ENCODE data around the gene OR56A4.
A peak's percentile ranks its signal among the peaks of the same experiment; 100 is the strongest.

The OR56A4 gene

GRCh38 chr11:5992604-5993251 is 14.0 kb downstream of the OR56A4 start:
- no peak overlapping the region for H3K4me3 ChIP-seq (replicated peaks in 1 of 2; ENCODE audit: low read depth in 2 of 2, low read length in 2 of 2)
- DNase-seq (ENCODE audit: low read depth in 2 of 2) = peak; percentile 16 to 23
- TF ChIP-seq, protein P1, sequence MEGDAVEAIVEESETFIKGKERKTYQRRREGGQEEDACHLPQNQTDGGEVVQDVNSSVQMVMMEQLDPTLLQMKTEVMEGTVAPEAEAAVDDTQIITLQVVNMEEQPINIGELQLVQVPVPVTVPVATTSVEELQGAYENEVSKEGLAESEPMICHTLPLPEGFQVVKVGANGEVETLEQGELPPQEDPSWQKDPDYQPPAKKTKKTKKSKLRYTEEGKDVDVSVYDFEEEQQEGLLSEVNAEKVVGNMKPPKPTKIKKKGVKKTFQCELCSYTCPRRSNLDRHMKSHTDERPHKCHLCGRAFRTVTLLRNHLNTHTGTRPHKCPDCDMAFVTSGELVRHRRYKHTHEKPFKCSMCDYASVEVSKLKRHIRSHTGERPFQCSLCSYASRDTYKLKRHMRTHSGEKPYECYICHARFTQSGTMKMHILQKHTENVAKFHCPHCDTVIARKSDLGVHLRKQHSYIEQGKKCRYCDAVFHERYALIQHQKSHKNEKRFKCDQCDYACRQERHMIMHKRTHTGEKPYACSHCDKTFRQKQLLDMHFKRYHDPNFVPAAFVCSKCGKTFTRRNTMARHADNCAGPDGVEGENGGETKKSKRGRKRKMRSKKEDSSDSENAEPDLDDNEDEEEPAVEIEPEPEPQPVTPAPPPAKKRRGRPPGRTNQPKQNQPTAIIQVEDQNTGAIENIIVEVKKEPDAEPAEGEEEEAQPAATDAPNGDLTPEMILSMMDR (IDR thresholded peaks at IDR 0.05; ENCODE audit: low read depth, low read length) = peak; percentile 46

GRCh38 chr11:5992150-5992549 is 14.6 kb downstream of the OR56A4 start:
- TF ChIP-seq, protein P1 (IDR thresholded peaks at IDR 0.05; ENCODE audit: low read depth, low read length) = no peak
- DNase-seq (ENCODE audit: low read depth in 2 of 2) = peak in 1 of 2 donors; percentile 23
- no peak overlapping the region for H3K4me3 ChIP-seq (replicated peaks in 1 of 2; ENCODE audit: low read depth in 2 of 2, low read length in 2 of 2)

DNA sequence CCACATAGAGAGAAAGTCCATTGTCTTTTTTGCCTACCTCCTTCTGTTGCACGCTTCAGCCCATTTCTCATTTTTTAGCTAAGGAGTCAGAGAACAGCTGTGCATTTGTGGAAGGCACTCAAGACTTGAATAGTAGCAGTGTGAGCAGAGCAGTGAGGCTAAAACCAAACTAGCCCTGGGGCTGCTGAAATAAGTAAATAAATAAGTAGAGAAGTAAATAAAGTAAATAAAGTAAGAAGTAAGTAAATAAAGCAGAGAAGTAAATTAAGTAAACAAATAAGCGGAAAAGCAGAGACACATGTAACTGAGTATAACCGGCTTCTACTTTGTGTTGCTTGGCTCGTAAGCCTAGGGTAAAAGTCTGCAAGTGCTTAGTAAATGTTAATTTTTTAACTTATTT is 17.5 kb downstream of the OR56A4 start:
- no peak overlapping the region for H3K4me3 ChIP-seq (replicated peaks in 1 of 2; ENCODE audit: low read depth in 2 of 2, low read length in 2 of 2)
- DNase-seq (ENCODE audit: low read depth in 2 of 2) = no peak
- TF ChIP-seq, protein P1 (IDR thresholded peaks at IDR 0.05; ENCODE audit: low read depth, low read length) = no peak

DNA sequence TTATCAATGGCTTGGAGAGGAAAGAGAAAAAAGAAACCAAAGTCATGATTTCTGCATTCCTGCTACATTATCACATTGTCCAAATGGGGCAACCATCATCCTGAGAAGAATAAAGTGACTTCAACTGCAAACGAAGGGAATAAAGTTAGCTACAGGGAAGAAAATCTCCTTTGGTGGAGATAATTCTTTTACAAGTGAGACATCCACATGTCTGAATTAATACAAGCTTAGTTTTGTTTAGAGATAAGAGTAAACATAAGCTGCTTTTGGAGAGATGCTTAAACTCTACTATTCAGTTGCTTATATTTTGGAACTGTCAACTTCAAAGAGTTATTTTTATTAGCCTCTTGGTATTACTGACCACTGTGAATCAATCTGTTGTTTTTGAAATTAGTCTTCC is 19.9 kb downstream of the OR56A4 start, which contains the start of gene OR52L1:
Gene OR52L1, minus strand, starts transcription at position 101 of the 400 bp plus-strand sequence. Its CDS starts 55 bp downstream, at position 46.
- TF ChIP-seq, protein P1 (IDR thresholded peaks at IDR 0.05; ENCODE audit: low read depth, low read length) = no peak
- H3K4me3 ChIP-seq (replicated peaks in 1 of 2; ENCODE audit: low read depth in 2 of 2, low read length in 2 of 2) = no peak within 1 kb of the TSS

GRCh38 chr11:5983443-5983842 is 23.3 kb downstream of the OR56A4 start:
- no peak overlapping the region for H3K4me3 ChIP-seq (replicated peaks in 1 of 2; ENCODE audit: low read depth in 2 of 2, low read length in 2 of 2)
- no peak for DNase-seq (ENCODE audit: low read depth in 2 of 2)
- TF ChIP-seq, protein P1 (IDR thresholded peaks at IDR 0.05; ENCODE audit: low read depth, low read length) = no peak

More for the DNA sequence above, 19.9 kb downstream of the OR56A4 start, which contains the start of gene OR52L1:
- DNase-seq (ENCODE audit: low read depth in 2 of 2) = no peak

GRCh38 chr11:5973530-5973929 is 33.2 kb downstream of the OR56A4 start:
- DNase-seq (ENCODE audit: low read depth in 2 of 2) = no peak
- no peak overlapping the region for H3K4me3 ChIP-seq (replicated peaks in 1 of 2; ENCODE audit: low read depth in 2 of 2, low read length in 2 of 2)
- TF ChIP-seq, protein P1 (IDR thresholded peaks at IDR 0.05; ENCODE audit: low read depth, low read length) = no peak
